PC-9 (cell line): ENCODE results near the gene DGCR2.

Experiments
- CTCF ChIP-seq: fragments of 200-600 bp; sonication (generic); conservative IDR thresholded peaks from 2 replicates; pipeline ENCODE4 v1.6.1; 2017; ENCODE audit warnings: mixed run types, antibody characterized with exemption, mild to moderate bottlenecking, moderate library complexity
- EZH2 ChIP-seq: fragments of 200-600 bp; sonication (generic); IDR thresholded peaks from 2 replicates; pipeline ENCODE4 v1.8.0; 2017; ENCODE audit warnings: antibody characterized with exemption, low read depth

DNA sequence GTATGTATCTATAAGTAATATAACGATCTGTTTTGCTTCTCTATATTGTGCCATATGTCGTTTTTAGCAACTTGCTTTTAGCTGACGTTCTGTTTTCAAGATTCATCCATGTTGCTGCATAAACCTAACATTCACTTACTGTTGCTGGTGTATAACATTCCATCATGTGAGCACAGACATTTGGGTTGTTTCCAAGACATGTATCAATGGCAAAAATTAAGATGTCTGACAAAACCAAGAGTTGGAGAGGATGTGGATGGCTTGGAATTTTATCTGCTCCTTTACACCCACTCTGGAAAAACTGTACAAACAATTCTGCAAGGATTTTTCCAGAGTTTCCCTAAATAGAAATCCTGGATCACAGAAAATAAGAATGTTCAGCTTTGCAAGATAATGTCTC lies 40.9 kb downstream of the DGCR2 start:
- no peak for TF ChIP-seq CTCF
- no peak for TF ChIP-seq EZH2
